Measurements from ENCODE around the gene SLFNL1.

SLFNL1 gene

GRCh38 chr1:41021526-41022308 lies at the start of gene SLFNL1:
TSS of gene SLFNL1 (minus strand) at chr1:41021725. CDS start at chr1:41020660, 1,065 bp downstream.
- DNase-seq (ENCODE audit: low read depth in 3 of 3), result no peak

- DNase-seq (ENCODE audit: low read depth in 3 of 3), result no peak
Observed at GRCh38 chr1:41056907-41057306, 35.4 kb upstream of the SLFNL1 start.

GRCh38 chr1:41053316-41053715 lies 31.8 kb upstream of the SLFNL1 start:
- DNase-seq (ENCODE audit: low read depth in 3 of 3), result no peak

- no peak for DNase-seq (ENCODE audit: low read depth in 3 of 3)
Observed at GRCh38 chr1:41051022-41051421, 29.5 kb upstream of the SLFNL1 start.

GRCh38 chr1:41048540-41048939 lies 27.0 kb upstream of the SLFNL1 start:
- no peak for DNase-seq (ENCODE audit: low read depth in 3 of 3)

- DNase-seq (ENCODE audit: low read depth in 3 of 3), result no peak
Observed at GRCh38 chr1:41046347-41046775, 24.8 kb upstream of the SLFNL1 start.

- no peak for DNase-seq (ENCODE audit: low read depth in 3 of 3)
Observed at GRCh38 chr1:41045740-41046139, 24.2 kb upstream of the SLFNL1 start.

- DNase-seq (ENCODE audit: low read depth in 3 of 3), result no peak
Observed at GRCh38 chr1:41044187-41044586, 22.7 kb upstream of the SLFNL1 start.

- DNase-seq (ENCODE audit: low read depth in 3 of 3), result no peak
Observed at GRCh38 chr1:41041614-41042270, 20.2 kb upstream of the SLFNL1 start.

- DNase-seq (ENCODE audit: low read depth in 3 of 3), result no peak
Observed at GRCh38 chr1:41038110-41038509, 16.6 kb upstream of the SLFNL1 start.

- no peak for DNase-seq (ENCODE audit: low read depth in 3 of 3)
Observed at GRCh38 chr1:41037116-41037903, 15.8 kb upstream of the SLFNL1 start.

- no peak for DNase-seq (ENCODE audit: low read depth in 3 of 3)
Observed at GRCh38 chr1:41033272-41033671, 11.7 kb upstream of the SLFNL1 start.

- no peak for DNase-seq (ENCODE audit: low read depth in 3 of 3)
Observed at GRCh38 chr1:41032147-41032546, 10.6 kb upstream of the SLFNL1 start.

GRCh38 chr1:41030872-41031616 lies 9.5 kb upstream of the SLFNL1 start:
- no peak for DNase-seq (ENCODE audit: low read depth in 3 of 3)

GRCh38 chr1:41028034-41028642 lies 6.6 kb upstream of the SLFNL1 start:
- no peak for DNase-seq (ENCODE audit: low read depth in 3 of 3)

GRCh38 chr1:41025979-41026819 lies 4.7 kb upstream of the SLFNL1 start:
- no peak for DNase-seq (ENCODE audit: low read depth in 3 of 3)

- no peak for DNase-seq (ENCODE audit: low read depth in 3 of 3)
Observed at GRCh38 chr1:41024953-41025352, 3.4 kb upstream of the SLFNL1 start.

GRCh38 chr1:41023279-41023990 lies 1.9 kb upstream of the SLFNL1 start:
- DNase-seq (ENCODE audit: low read depth in 3 of 3), result no peak

- no peak for DNase-seq (ENCODE audit: low read depth in 3 of 3)
Observed at GRCh38 chr1:41022424-41022823, 899 bp upstream of the SLFNL1 start.

- DNase-seq (ENCODE audit: low read depth in 3 of 3), result no peak
Observed at GRCh38 chr1:41020654-41021053, 871 bp downstream of the SLFNL1 start.

Data from stimulated activated CD4-positive, alpha-beta T cell treated with anti-CD3 and anti-CD28 coated beads, TNF-alpha, amount 100 ng/mL, for 24 hours (primary cell).